ENCODE data around the gene MACROH2A2. TPM values are rescaled to one million over a fixed set of nuclear protein-coding genes. Genes with fewer than 3 reads are reported as not detected.

MACROH2A2 gene
- total and polyA plus RNA-seq, 2 of the 8 experiments (the other 6 are each of a cell fraction or from before 2014, with no cell fraction given) = 7.9 to 9.3 TPM

DNA sequence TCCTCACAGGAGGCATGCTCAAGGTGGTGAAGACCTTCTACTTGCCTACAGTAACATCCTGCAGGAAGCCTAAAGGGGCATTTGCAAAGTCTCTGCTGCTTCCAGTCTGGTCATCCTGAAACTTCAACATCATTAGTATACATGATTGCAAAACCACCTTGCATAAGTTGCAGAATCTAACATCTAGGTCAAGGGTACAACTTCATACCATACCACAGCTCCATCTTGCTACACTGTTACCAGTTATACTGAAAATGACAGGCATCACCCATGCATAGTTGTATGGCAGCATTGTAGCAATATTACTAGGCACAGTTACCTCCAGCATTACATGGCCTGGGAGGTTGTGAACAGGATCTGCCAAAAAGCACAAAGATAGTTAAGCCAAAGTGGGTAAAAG lies 13.7 kb upstream of the MACROH2A2 start:
- Histone ChIP-seq H3K79me1 (ENCODE audit: low read depth, low read length) (no peaks in the 10 kb centered on the region), H2BK120ac (replicated peaks; ENCODE audit: low read depth, low read length) (no peak overlapping the region), H4K8ac (ENCODE audit: extremely low read depth, insufficient read depth, low read length) (no peak overlapping the region), H4K91ac (replicated peaks; ENCODE audit: insufficient read length, low read length) (no peak overlapping the region), H3K9me3 (ENCODE audit: insufficient read depth in 2 of 2, low read depth in 1 of 2, low read length in 1 of 2) (peaks cover 5 to 6% of the 10 kb centered on the region in 2 experiments; a peak in 3 of 4 replicates), H3K27me3 (replicated peaks in 1 of 4; ENCODE audit: control insufficient read depth in 3 of 4, extremely low read depth in 1 of 4, insufficient read depth in 3 of 4, low read length in 3 of 4) (peaks cover 0 to 17% (median 14%) of the 10 kb centered on the region in 4 experiments; a peak in 5 of 7 replicates), H3K23me2 (ENCODE audit: low read depth, low read length) (no peaks in the 10 kb centered on the region), H2BK5ac (ENCODE audit: low read depth, low read length) (no peak overlapping the region), H3K18ac (ENCODE audit: extremely low read depth, low read length) (no peak overlapping the region), H3K27ac (ENCODE audit: low read depth, low read length) (no peak overlapping the region), H3K4ac (replicated peaks; ENCODE audit: insufficient read length, low read depth, low read length) (no peak overlapping the region), H2AFZ (ENCODE audit: low read length) (no peak overlapping the region), H4K20me1 (replicated peaks in 1 of 2; ENCODE audit: control insufficient read depth in 1 of 2, insufficient read depth in 2 of 2, low read length in 2 of 2) (no peaks in the 10 kb centered on the region), H2BK12ac (ENCODE audit: low read depth, low read length) (no peak overlapping the region), H3K4me1 (replicated peaks in 1 of 4; ENCODE audit: control insufficient read depth in 3 of 4, insufficient read depth in 4 of 4, low read length in 3 of 4) (peaks cover 0 to 8% (median 6%) of the 10 kb centered on the region in 4 experiments; a peak in 6 of 7 replicates), H3K36me3 (ENCODE audit: control insufficient read depth in 2 of 4, insufficient read depth in 4 of 4, low read length in 3 of 4) (no peaks in the 10 kb centered on the region; a peak in 1 of 8 replicates), H3K79me2 (ENCODE audit: control insufficient read depth in 1 of 2, insufficient read depth in 2 of 2, low read length in 2 of 2) (no peaks in the 10 kb centered on the region), H3K23ac (ENCODE audit: insufficient read length) (no peak overlapping the region), H2BK20ac (ENCODE audit: low read length) (no peak overlapping the region), H2BK15ac (ENCODE audit: low read length) (no peak overlapping the region), H3K4me3 (ENCODE audit: extremely low read depth in 1 of 4, insufficient read depth in 2 of 4, low read depth in 3 of 4, low read length in 4 of 4) (no peak overlapping the region), H2AK5ac (ENCODE audit: low read depth, low read length) (no peak overlapping the region), H3K14ac (ENCODE audit: insufficient read length) (no peak overlapping the region), H3K4me2 (ENCODE audit: insufficient read depth in 1 of 2, low read depth in 2 of 2, low read length in 2 of 2) (no peak overlapping the region), H4K5ac (ENCODE audit: insufficient read length, low read depth, low read length) (no peak overlapping the region), H3K9ac (replicated peaks in 1 of 4; ENCODE audit: extremely low read depth in 1 of 4, low read depth in 3 of 4, low read length in 3 of 4) (no peak overlapping the region), H3K56ac (replicated peaks; ENCODE audit: insufficient read length, low read depth, low read length) (no peak overlapping the region)
- no peak for FAIRE-seq
- no peak for DNase-seq (ENCODE audit: low read depth in 1 of 2, low spot score in 2 of 2)
- ChIA-PET CTCF (ENCODE audit: partially characterized antibody) (interaction anchor here (1.5 kb wide), 1 partner anchor 108 kb away, joined by 4 read pairs; the partner anchor contains the start of gene TYSND1), POLR2A (ENCODE audit: partially characterized antibody) (no interaction called here)
- TF ChIP-seq, protein P1, sequence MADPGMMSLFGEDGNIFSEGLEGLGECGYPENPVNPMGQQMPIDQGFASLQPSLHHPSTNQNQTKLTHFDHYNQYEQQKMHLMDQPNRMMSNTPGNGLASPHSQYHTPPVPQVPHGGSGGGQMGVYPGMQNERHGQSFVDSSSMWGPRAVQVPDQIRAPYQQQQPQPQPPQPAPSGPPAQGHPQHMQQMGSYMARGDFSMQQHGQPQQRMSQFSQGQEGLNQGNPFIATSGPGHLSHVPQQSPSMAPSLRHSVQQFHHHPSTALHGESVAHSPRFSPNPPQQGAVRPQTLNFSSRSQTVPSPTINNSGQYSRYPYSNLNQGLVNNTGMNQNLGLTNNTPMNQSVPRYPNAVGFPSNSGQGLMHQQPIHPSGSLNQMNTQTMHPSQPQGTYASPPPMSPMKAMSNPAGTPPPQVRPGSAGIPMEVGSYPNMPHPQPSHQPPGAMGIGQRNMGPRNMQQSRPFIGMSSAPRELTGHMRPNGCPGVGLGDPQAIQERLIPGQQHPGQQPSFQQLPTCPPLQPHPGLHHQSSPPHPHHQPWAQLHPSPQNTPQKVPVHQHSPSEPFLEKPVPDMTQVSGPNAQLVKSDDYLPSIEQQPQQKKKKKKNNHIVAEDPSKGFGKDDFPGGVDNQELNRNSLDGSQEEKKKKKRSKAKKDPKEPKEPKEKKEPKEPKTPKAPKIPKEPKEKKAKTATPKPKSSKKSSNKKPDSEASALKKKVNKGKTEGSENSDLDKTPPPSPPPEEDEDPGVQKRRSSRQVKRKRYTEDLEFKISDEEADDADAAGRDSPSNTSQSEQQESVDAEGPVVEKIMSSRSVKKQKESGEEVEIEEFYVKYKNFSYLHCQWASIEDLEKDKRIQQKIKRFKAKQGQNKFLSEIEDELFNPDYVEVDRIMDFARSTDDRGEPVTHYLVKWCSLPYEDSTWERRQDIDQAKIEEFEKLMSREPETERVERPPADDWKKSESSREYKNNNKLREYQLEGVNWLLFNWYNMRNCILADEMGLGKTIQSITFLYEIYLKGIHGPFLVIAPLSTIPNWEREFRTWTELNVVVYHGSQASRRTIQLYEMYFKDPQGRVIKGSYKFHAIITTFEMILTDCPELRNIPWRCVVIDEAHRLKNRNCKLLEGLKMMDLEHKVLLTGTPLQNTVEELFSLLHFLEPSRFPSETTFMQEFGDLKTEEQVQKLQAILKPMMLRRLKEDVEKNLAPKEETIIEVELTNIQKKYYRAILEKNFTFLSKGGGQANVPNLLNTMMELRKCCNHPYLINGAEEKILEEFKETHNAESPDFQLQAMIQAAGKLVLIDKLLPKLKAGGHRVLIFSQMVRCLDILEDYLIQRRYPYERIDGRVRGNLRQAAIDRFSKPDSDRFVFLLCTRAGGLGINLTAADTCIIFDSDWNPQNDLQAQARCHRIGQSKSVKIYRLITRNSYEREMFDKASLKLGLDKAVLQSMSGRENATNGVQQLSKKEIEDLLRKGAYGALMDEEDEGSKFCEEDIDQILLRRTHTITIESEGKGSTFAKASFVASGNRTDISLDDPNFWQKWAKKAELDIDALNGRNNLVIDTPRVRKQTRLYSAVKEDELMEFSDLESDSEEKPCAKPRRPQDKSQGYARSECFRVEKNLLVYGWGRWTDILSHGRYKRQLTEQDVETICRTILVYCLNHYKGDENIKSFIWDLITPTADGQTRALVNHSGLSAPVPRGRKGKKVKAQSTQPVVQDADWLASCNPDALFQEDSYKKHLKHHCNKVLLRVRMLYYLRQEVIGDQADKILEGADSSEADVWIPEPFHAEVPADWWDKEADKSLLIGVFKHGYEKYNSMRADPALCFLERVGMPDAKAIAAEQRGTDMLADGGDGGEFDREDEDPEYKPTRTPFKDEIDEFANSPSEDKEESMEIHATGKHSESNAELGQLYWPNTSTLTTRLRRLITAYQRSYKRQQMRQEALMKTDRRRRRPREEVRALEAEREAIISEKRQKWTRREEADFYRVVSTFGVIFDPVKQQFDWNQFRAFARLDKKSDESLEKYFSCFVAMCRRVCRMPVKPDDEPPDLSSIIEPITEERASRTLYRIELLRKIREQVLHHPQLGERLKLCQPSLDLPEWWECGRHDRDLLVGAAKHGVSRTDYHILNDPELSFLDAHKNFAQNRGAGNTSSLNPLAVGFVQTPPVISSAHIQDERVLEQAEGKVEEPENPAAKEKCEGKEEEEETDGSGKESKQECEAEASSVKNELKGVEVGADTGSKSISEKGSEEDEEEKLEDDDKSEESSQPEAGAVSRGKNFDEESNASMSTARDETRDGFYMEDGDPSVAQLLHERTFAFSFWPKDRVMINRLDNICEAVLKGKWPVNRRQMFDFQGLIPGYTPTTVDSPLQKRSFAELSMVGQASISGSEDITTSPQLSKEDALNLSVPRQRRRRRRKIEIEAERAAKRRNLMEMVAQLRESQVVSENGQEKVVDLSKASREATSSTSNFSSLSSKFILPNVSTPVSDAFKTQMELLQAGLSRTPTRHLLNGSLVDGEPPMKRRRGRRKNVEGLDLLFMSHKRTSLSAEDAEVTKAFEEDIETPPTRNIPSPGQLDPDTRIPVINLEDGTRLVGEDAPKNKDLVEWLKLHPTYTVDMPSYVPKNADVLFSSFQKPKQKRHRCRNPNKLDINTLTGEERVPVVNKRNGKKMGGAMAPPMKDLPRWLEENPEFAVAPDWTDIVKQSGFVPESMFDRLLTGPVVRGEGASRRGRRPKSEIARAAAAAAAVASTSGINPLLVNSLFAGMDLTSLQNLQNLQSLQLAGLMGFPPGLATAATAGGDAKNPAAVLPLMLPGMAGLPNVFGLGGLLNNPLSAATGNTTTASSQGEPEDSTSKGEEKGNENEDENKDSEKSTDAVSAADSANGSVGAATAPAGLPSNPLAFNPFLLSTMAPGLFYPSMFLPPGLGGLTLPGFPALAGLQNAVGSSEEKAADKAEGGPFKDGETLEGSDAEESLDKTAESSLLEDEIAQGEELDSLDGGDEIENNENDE (IDR thresholded peaks at IDR 0.05; ENCODE audit: insufficient replicate concordance, low read length) = no peak
